HepG2 (cell line): Measurements from ENCODE around the gene CORO7.

Experiments
- ATF7 ChIP-seq, 2 experiments: fragments of 450-650 bp in 1 of 2; sonication (generic) in 1 of 2; formaldehyde crosslinking in 1 of 2; IDR thresholded peaks; 2 replicates each; pipeline versions ENCODE4 v1.4.0 to v1.6.1; 2016 to 2020; ENCODE audit warnings: antibody characterized with exemption in 1 of 2, mild to moderate bottlenecking in 1 of 2, missing genetic modification reagents in 1 of 2
- CBX2 ChIP-seq, 2 experiments: fragments of 200-600 bp in 1 of 2; sonication (generic); formaldehyde crosslinking in 1 of 2; IDR thresholded peaks; 2 replicates each; pipeline versions ENCODE4 v1.7.0 to v1.8.1; 2018 to 2022; ENCODE audit warnings: low read depth in 2 of 2, low read length in 1 of 2, mild to moderate bottlenecking in 1 of 2, missing genetic modification reagents in 1 of 2
- CTCF ChIP-seq: sonication (generic); formaldehyde crosslinking; IDR thresholded peaks from 2 replicates; pipeline ENCODE4 v1.5.0; 2020; ENCODE audit warnings: mild to moderate bottlenecking, missing genetic modification reagents, moderate library complexity
- ETV6 ChIP-seq: sonication (generic); formaldehyde crosslinking; conservative IDR thresholded peaks from 2 replicates; pipeline ENCODE4 v1.4.0; 2020; ENCODE audit warnings: missing genetic modification reagents
- HNRNPK ChIP-seq: fragments of 200-400 bp; formaldehyde crosslinking; IDR thresholded peaks from 2 replicates; pipeline ENCODE4 v1.6.1; 2018; ENCODE audit warnings: low read length, low read depth, moderate library complexity, mild to moderate bottlenecking; ENCODE audit not compliant: poor library complexity, severe bottlenecking
- MLX ChIP-seq: IDR thresholded peaks from 2 replicates; pipeline ENCODE4 v1.6.1; 2016
- POLR2A ChIP-seq, 2 experiments: IDR thresholded peaks; 2 replicates each; pipeline ENCODE4 v1.6.1; 2011; ENCODE audit warnings: low read depth in 2 of 2, low read length in 2 of 2, mild to moderate bottlenecking in 1 of 2, moderate library complexity in 1 of 2; ENCODE audit not compliant: insufficient read depth in 1 of 2
- PRDM4 ChIP-seq: sonication (generic); formaldehyde crosslinking; IDR thresholded peaks from 2 replicates; pipeline ENCODE4 v1.9.0; 2021; ENCODE audit warnings: missing genetic modification reagents, borderline replicate concordance
- SSRP1 ChIP-seq: IDR thresholded peaks from 2 replicates; pipeline ENCODE4 v1.6.1; 2016; ENCODE audit warnings: control low read depth
- TFE3 ChIP-seq: IDR thresholded peaks from 2 replicates; pipeline ENCODE4 v1.6.1; 2016
- ZBTB33 ChIP-seq: sonication (generic); formaldehyde crosslinking; IDR thresholded peaks from 2 replicates; pipeline ENCODE4 v1.4.0; 2020; ENCODE audit warnings: missing genetic modification reagents
- ZFP36 ChIP-seq: fragments of 150-350 bp; IDR thresholded peaks from 2 replicates; pipeline ENCODE4 v1.6.1; 2018; ENCODE audit warnings: borderline replicate concordance, low read length, low read depth; ENCODE audit not compliant: partially characterized antibody
- ZNF263 ChIP-seq: sonication (generic); formaldehyde crosslinking; IDR thresholded peaks from 2 replicates; pipeline ENCODE4 v1.4.0; 2020; ENCODE audit warnings: missing genetic modification reagents

GRCh38 chr16:4306470-4307214 is 109.8 kb downstream of the CORO7 start:
- TF ChIP-seq MLX (CRISPR knock-in tag), result no peak
- TF ChIP-seq ZNF263, result no peak
- no peak for TF ChIP-seq POLR2A (IDR thresholded peaks at IDR 0.05; ENCODE audit: insufficient read depth in 1 of 2, low read depth in 2 of 2, low read length in 2 of 2)
- no peak for TF ChIP-seq SSRP1 (CRISPR knock-in tag)
- no peak for TF ChIP-seq ATF7 (IDR thresholded peaks at IDR 0.05)
- no peak for TF ChIP-seq ATF7 (CRISPR knock-in tag; IDR thresholded peaks at IDR 0.05)
- TF ChIP-seq ZFP36, result no peak
- no peak for TF ChIP-seq HNRNPK
- TF ChIP-seq TFE3 (CRISPR knock-in tag), result no peak
- no peak for TF ChIP-seq ETV6
- TF ChIP-seq CBX2 (IDR thresholded peaks at IDR 0.05; ENCODE audit: low read depth, low read length), result no peak
- TF ChIP-seq CBX2 (CRISPR knock-in tag; IDR thresholded peaks at IDR 0.05; ENCODE audit: low read depth), result no peak
- TF ChIP-seq ZBTB33 (CRISPR knock-in tag), result peak; percentile 74
- TF ChIP-seq PRDM4 (CRISPR knock-in tag), result no peak
- TF ChIP-seq CTCF (CRISPR knock-in tag), result no peak
